Activated T-helper 17 cell treated with anti-CD3 and anti-CD28 coated beads, Interleukin-2, amount 50 U/mL, for 72 hours (primary cell): ENCODE data around the gene TRPV5. TPM values are rescaled to one million over a fixed set of nuclear protein-coding genes. Genes with fewer than 3 reads are reported as not detected.
A peak's percentile ranks its signal among the peaks of the same experiment; 100 is the strongest.

Source experiments
- ATAC-seq: fragments of 150-1000 bp; cut with Tn5 transposase; replicated peaks from 2 replicates; pipeline ENCODE4 v1.10.0; 2021; ENCODE audit warnings: mild to moderate bottlenecking, moderate library complexity
- H3K27ac Mint-ChIP-seq: one replicate; pipeline ENCODE4 v1.8.0; 2022; ENCODE audit warnings: mixed read lengths
- H3K27me3 Mint-ChIP-seq: one replicate; pipeline ENCODE4 v1.8.0; 2022; ENCODE audit warnings: mixed read lengths
- H3K36me3 Mint-ChIP-seq: one replicate; pipeline ENCODE4 v1.8.0; 2022; ENCODE audit warnings: low read depth, mild to moderate bottlenecking, mixed read lengths
- H3K4me1 Mint-ChIP-seq: one replicate; pipeline ENCODE4 v1.8.0; 2022; ENCODE audit warnings: mixed read lengths
- H3K4me3 Mint-ChIP-seq: one replicate; pipeline ENCODE4 v1.8.0; 2022; ENCODE audit warnings: mild to moderate bottlenecking, mixed read lengths
- H3K9me3 Mint-ChIP-seq: one replicate; pipeline ENCODE4 v1.8.0; 2022; ENCODE audit warnings: mixed read lengths
- total RNA-seq, 2 donors: library from RNA; stranded (reverse); gene quantifications; one replicate each; pipeline ENCODE4 v1.2.3, GENCODE V29; 2022

TRPV5 gene
- total RNA-seq, 2 donors from 2014 or later, result 0.13 TPM; not detected in 1

DNA sequence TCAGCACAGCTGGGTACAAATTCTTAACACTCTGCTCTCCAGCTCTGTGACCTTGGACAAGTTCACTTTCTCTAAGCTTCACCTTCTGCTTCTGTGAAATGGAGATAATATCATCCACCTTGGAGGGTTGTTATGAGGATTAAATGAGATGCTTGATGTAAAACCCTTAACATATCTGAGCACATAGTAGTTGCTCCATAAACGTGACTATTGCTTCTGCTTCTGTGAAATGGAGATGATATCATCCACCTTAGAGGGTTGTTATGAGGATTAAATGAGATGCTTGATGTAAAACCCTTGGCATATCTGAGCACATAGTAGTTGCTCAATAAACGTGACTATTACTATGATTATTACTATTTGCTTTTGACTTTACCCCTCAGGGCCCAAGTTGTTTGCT, 64.1 kb downstream of the TRPV5 start:
- peaks cover 14% of the 10 kb centered on the region for H3K36me3 Mint-ChIP-seq
- H3K4me1 Mint-ChIP-seq, result no peaks in the 10 kb centered on the region
- ATAC-seq, result no peak
- H3K9me3 Mint-ChIP-seq, result no peaks in the 10 kb centered on the region
- no peaks in the 10 kb centered on the region for H3K27me3 Mint-ChIP-seq
- H3K4me3 Mint-ChIP-seq, result no peak overlapping the region
- H3K27ac Mint-ChIP-seq, result peak overlapping the region; percentile 7

DNA sequence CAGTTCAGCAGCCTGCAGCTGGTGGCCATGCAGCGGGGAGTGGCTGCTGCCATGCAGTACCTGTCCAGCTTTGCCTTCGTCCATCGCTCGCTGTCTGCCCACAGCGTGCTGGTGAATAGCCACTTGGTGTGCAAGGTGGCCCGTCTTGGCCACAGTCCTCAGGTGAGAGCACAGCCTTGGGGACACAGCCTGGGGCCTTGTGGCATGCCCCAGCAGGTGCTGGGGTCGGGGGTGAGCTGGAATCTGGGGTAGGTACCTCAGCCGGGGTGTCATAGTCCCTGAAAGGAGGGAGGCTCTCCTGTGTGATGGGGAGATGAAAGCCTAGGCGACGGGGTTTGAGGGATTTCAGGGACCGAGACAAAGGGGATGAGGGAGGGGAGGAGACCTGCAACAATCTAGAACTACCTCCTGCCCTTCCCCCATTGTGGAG, 64.5 kb downstream of the TRPV5 start:
- Mint-ChIP-seq H3K27ac (no peak overlapping the region), H3K9me3 (no peaks in the 10 kb centered on the region), H3K36me3 (peaks cover 14% of the 10 kb centered on the region), H3K4me1 (no peaks in the 10 kb centered on the region), H3K4me3 (no peak overlapping the region), H3K27me3 (no peaks in the 10 kb centered on the region)
- no peak for ATAC-seq

DNA sequence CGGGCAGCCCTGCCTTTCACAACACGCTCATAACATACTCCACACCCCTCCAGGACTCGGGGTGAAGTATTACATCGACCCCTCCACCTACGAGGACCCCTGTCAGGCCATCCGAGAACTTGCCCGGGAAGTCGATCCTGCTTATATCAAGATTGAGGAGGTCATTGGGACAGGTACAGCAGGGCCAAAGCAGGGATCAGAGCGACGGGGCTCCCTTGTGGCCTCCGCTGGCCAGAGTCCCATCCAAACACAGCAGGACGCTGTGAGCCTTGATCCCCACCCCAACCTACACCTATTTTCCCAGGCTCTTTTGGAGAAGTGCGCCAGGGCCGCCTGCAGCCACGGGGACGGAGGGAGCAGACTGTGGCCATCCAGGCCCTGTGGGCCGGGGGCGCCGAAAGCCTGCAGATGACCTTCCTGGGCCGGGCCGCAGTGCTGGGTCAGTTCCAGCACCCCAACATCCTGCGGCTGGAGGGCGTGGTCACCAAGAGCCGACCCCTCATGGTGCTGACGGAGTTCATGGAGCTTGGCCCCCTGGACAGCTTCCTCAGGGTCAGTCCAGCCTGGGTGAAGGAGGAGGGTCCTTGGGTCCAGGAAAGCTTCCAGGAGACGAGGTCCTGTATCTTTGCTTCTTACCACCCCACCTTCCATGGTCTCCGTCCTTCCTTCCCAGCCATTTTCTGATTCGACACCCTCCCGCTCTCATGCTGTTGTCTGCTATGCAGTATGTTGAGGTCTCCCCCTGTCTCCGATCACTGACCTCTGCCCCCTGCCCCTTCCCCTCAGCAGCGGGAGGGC, 65.2 kb downstream of the TRPV5 start:
- H3K9me3 Mint-ChIP-seq, result no peaks in the 10 kb centered on the region
- H3K4me1 Mint-ChIP-seq, result no peaks in the 10 kb centered on the region
- H3K4me3 Mint-ChIP-seq, result no peak overlapping the region
- peaks cover 14% of the 10 kb centered on the region for H3K36me3 Mint-ChIP-seq
- H3K27me3 Mint-ChIP-seq, result no peaks in the 10 kb centered on the region
- no peak overlapping the region for H3K27ac Mint-ChIP-seq
- no peak for ATAC-seq

DNA sequence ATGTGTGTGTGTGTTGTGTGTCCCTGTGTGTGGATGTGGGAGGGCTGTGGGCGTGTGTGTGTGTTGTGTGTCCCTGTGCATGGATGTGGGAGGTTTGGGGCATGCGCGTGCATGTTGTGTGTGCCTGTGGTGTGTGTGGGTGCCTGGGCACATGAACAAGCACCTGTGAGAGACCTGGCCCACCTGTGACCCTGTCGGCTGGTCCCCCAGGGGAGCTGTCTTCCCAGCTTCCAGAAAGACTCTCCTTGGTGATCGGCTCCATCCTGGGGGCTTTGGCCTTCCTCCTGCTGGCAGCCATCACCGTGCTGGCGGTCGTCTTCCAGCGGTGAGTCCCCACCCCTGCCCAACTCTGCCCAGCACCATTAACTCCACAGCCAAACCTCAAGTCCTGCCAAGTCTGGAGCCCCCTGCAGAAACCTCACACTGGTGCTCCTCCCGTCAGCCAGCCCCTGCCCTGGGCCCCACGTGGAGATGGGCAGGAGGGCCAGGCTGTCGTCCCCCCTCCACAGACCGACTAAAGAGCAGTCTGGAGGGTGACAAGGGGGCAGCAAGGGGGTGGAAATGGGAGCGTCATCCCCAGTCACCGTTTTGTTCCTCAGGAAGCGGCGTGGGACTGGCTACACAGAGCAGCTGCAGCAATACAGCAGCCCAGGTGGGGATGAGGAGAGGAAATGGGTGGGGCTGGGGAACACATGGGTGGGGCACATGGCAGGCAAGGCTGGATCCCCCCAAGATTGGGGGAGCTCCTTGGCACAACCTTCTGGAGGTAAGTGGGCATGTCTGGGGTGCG, 66.0 kb downstream of the TRPV5 start:
- Mint-ChIP-seq H3K36me3 (peaks cover 14% of the 10 kb centered on the region), H3K4me1 (no peaks in the 10 kb centered on the region), H3K27ac (no peak overlapping the region), H3K9me3 (no peaks in the 10 kb centered on the region), H3K27me3 (no peaks in the 10 kb centered on the region), H3K4me3 (no peak overlapping the region)
- no peak for ATAC-seq

DNA sequence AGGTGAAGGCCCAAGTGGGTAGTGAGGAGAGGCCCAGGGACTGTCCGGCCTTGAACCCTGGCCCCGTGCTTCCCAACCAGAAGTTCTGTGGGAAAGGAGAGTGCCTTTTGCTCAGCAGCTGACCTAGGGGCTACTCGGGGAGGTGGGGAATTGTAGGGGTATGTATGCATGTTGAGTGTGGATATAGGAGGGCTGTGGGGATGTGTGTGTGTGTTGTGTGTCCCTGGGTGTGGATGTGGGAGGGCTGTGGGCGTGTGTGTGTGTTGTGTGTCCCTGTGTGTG, 66.5 kb downstream of the TRPV5 start:
- Mint-ChIP-seq H3K4me1 (no peaks in the 10 kb centered on the region), H3K4me3 (no peak overlapping the region), H3K27me3 (no peaks in the 10 kb centered on the region), H3K27ac (no peak overlapping the region), H3K9me3 (no peaks in the 10 kb centered on the region), H3K36me3 (peaks cover 14% of the 10 kb centered on the region)
- ATAC-seq, result no peak

DNA sequence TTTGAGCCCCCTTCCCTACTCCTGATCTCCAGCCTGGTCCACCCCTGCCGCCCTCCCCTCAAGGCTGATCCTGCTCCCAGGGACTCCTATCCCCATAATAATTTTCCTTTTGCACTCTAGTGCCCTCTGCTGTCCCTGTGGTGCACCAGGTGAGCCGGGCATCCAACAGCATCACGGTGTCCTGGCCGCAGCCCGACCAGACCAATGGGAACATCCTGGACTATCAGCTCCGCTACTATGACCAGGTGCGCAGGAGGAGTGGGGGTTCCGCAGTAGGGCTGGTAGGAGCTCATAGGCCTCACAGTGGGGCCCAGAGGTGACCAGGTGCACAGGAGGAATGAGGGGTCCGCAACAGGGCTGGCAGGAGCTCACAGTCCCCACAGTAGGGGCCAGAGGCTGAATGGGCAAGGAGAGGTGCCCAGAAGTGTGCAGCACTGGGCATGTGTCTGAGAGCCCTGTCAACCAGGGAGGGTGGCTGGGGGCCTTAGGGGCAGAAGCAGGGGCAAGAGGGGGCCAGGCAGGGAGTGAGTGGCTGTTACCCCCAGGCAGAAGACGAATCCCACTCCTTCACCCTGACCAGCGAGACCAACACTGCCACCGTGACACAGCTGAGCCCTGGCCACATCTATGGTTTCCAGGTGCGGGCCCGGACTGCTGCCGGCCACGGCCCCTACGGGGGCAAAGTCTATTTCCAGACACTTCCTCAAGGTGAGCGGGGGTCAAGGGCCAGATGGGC, 67.0 kb downstream of the TRPV5 start:
- Mint-ChIP-seq H3K9me3 (no peaks in the 10 kb centered on the region), H3K27ac (no peak overlapping the region), H3K4me1 (no peaks in the 10 kb centered on the region), H3K4me3 (no peak overlapping the region), H3K36me3 (peaks cover 14% of the 10 kb centered on the region), H3K27me3 (no peaks in the 10 kb centered on the region)
- ATAC-seq, result peak; percentile 34

DNA sequence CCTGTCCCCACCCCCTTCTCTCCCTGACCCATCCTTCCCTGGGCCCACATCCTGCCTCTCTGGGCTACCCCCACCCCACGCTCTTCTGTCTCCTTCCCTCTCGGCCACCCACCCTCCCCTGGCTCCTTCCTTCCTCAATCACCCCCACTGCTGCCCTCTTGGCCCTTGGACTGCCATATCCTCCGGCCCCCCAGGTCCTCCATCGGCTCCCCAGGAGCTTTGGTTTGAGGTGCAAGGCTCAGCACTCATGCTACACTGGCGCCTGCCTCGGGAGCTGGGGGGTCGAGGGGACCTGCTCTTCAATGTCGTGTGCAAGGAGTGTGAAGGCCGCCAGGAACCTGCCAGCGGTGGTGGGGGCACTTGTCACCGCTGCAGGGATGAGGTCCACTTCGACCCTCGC, 67.8 kb downstream of the TRPV5 start:
- H3K27me3 Mint-ChIP-seq, result no peaks in the 10 kb centered on the region
- H3K27ac Mint-ChIP-seq, result no peak overlapping the region
- no peak for ATAC-seq
- H3K4me1 Mint-ChIP-seq, result no peaks in the 10 kb centered on the region
- H3K9me3 Mint-ChIP-seq, result no peaks in the 10 kb centered on the region
- no peak overlapping the region for H3K4me3 Mint-ChIP-seq
- H3K36me3 Mint-ChIP-seq, result peaks cover 14% of the 10 kb centered on the region

DNA sequence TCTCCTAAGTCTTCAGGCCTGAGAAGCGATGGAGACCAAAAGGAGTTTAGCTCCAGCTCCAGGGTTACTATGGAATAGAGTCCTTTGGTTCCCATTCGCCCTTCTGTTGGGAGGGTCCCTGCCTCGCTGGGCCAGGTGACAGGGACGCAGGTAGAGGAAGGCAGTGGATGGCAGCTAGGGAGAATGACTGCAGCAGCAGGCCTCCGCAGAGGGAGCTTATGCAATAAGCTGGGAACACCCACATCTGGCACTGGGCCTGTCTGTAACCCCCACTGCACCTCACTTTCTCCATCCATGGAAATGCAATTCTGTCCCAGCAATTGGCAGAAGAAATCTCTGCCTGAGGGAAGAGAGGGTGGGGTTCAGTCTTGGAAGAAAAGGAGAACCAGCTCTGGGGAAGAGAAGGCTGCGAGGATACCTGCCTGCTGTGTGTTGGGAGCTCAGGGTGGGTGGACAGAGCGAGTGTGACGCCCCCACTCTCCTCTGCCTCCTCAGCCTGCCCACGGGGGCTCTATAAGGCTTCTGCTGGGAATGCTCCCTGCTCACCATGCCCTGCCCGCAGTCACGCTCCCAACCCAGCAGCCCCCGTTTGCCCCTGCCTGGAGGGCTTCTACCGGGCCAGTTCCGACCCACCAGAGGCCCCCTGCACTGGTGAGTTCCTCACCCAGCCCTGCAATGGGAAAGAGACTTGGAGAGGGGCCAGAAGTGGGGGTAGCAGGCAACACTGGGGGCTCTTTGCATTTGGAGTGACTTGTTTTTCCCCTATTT, 68.4 kb downstream of the TRPV5 start:
- no peaks in the 10 kb centered on the region for H3K27me3 Mint-ChIP-seq
- no peak overlapping the region for H3K4me3 Mint-ChIP-seq
- H3K9me3 Mint-ChIP-seq, result no peaks in the 10 kb centered on the region
- no peaks in the 10 kb centered on the region for H3K4me1 Mint-ChIP-seq
- ATAC-seq, result no peak
- H3K27ac Mint-ChIP-seq, result no peak overlapping the region
- H3K36me3 Mint-ChIP-seq, result peaks cover 8% of the 10 kb centered on the region

DNA sequence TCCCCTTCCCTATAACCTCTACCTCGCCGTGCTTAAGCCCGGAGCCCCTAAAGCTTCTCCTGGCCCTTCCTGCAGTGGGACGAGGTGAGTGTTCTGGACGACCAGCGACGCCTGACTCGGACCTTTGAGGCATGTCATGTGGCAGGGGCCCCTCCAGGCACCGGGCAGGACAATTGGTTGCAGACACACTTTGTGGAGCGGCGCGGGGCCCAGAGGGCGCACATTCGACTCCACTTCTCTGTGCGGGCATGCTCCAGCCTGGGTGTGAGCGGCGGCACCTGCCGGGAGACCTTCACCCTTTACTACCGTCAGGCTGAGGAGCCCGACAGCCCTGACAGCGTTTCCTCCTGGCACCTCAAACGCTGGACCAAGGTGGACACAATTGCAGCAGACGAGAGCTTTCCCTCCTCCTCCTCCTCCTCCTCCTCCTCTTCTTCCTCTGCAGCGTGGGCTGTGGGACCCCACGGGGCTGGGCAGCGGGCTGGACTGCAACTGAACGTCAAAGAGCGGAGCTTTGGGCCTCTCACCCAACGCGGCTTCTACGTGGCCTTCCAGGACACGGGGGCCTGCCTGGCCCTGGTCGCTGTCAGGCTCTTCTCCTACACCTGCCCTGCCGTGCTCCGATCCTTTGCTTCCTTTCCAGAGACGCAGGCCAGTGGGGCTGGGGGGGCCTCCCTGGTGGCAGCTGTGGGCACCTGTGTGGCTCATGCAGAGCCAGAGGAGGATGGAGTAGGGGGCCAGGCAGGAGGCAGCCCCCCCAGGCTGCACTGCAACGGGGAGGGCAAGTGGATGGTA, 69.5 kb downstream of the TRPV5 start:
- no peaks in the 10 kb centered on the region for H3K36me3 Mint-ChIP-seq
- H3K27me3 Mint-ChIP-seq, result no peaks in the 10 kb centered on the region
- no peaks in the 10 kb centered on the region for H3K9me3 Mint-ChIP-seq
- no peak overlapping the region for H3K27ac Mint-ChIP-seq
- H3K4me1 Mint-ChIP-seq, result no peaks in the 10 kb centered on the region
- no peak for ATAC-seq
- no peak overlapping the region for H3K4me3 Mint-ChIP-seq

DNA sequence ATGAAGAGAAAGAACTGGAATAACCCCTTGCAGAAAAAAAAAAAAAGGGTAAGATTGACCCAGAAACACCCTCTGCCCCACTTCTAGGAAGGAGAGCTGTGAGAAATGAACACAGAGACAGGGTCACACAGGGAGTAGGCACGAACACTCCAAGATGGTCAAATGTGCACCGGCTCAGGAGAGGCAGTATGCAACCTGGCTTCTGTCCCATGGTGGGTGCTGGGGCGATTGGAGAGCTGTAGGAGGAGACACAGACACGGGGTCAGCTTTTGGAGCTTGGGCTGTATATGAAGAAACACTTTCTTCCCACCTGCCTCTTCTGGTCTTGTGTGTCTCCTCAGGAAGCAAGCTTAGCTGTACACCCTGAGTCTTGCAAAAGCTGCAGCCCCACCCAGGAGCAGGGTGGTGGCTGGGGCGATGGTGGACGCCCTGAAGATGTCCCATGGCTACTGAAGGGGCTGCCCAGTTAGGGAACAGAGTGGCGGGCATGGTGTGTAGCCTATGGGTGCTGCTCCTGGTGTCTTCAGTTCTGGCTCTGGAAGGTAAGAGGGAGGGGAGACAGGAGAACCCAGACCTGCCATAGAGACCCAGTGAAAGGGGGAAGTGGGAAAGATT, 70.7 kb downstream of the TRPV5 start:
- Mint-ChIP-seq H3K27ac (peak overlapping the region; percentile 16), H3K4me3 (no peak overlapping the region), H3K27me3 (no peaks in the 10 kb centered on the region), H3K4me1 (no peaks in the 10 kb centered on the region), H3K36me3 (no peaks in the 10 kb centered on the region), H3K9me3 (no peaks in the 10 kb centered on the region)
- ATAC-seq, result no peak

DNA sequence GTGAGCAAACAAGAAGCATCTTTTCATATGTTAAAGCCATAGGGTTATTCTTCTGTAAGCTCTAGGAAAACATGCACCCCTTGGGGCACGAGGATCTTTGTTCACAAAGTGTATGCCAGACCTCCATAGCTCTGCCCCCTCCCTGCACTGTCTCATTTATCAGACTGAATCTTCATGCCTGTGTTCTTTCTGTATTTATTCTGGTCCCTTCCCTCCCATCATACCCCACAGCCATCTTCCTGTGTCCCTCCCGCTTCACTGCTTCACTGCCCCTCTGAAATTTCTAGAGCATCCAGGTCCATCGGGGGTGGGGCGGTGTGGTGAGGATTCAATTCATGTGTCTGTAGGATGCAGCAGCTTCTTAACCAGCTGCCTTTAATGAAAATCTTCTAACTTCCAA, 71.2 kb downstream of the TRPV5 start:
- no peak overlapping the region for H3K4me3 Mint-ChIP-seq
- no peaks in the 10 kb centered on the region for H3K27me3 Mint-ChIP-seq
- H3K9me3 Mint-ChIP-seq, result no peaks in the 10 kb centered on the region
- H3K27ac Mint-ChIP-seq, result no peak overlapping the region
- ATAC-seq, result no peak
- H3K4me1 Mint-ChIP-seq, result no peaks in the 10 kb centered on the region
- H3K36me3 Mint-ChIP-seq, result no peaks in the 10 kb centered on the region

DNA sequence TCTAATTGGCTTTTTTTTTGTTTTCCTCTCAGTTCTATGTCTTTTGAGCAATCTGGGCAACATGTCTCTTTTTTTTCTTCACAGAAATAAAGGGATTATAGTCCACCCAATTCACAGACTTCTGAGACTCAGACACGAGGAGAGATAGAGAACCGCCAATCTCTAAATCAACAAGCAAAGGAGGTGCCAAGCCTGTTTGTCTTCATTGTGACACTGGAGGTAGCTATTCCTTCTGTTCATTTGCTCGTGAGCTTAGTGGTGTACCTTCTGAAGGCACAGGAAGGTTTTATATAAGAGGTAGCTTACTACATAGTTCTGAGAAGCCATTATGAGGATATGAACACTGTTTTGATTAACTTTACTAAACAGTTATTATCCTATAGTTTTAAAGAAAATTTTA, 72.6 kb downstream of the TRPV5 start:
- Mint-ChIP-seq H3K27me3 (no peaks in the 10 kb centered on the region), H3K9me3 (no peaks in the 10 kb centered on the region), H3K4me1 (peaks cover 8% of the 10 kb centered on the region), H3K27ac (no peak overlapping the region), H3K36me3 (no peaks in the 10 kb centered on the region), H3K4me3 (no peak overlapping the region)
- no peak for ATAC-seq

DNA sequence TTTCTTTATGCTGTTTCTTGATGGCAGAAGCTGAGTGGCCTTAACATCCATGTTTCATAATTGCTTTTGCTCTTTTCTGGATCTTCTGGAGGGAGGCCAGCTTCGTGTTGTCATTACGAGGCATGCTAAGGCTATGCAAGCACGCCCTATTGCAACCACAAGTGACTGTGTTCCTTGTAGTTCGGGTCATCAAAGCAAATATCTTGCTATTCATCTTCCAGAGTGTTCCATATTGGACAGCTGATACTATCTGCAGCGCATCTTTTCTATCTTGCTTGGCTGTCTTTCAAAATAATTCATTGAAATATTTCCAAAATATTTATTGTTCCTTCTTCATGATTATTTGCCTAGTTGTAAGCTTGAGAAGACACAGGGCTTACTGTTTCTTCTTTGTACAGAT, 73.7 kb downstream of the TRPV5 start:
- no peaks in the 10 kb centered on the region for H3K9me3 Mint-ChIP-seq
- peaks cover 10% of the 10 kb centered on the region for H3K4me1 Mint-ChIP-seq
- no peaks in the 10 kb centered on the region for H3K27me3 Mint-ChIP-seq
- no peak overlapping the region for H3K27ac Mint-ChIP-seq
- no peaks in the 10 kb centered on the region for H3K36me3 Mint-ChIP-seq
- no peak overlapping the region for H3K4me3 Mint-ChIP-seq
- no peak for ATAC-seq
